GM10266 (cell line): ENCODE measurements around the gene MANF.

Source experiments
- DNase-seq: peaks from one replicate; pipeline ENCODE4 v3.0.0; 2012; ENCODE audit errors: extremely low spot score
- TF ChIP-seq, protein P1 (sequence below): IDR thresholded peaks from 2 replicates; pipeline ENCODE4 v1.5.1; 2012; ENCODE audit warnings: mild to moderate bottlenecking, low read depth; ENCODE audit not compliant: control insufficient read depth, insufficient read depth; ENCODE audit errors: missing control alignments

The MANF gene

GRCh38 chr3:51436998-51437639, 52.0 kb downstream of the MANF start:
- TF ChIP-seq, protein P1, sequence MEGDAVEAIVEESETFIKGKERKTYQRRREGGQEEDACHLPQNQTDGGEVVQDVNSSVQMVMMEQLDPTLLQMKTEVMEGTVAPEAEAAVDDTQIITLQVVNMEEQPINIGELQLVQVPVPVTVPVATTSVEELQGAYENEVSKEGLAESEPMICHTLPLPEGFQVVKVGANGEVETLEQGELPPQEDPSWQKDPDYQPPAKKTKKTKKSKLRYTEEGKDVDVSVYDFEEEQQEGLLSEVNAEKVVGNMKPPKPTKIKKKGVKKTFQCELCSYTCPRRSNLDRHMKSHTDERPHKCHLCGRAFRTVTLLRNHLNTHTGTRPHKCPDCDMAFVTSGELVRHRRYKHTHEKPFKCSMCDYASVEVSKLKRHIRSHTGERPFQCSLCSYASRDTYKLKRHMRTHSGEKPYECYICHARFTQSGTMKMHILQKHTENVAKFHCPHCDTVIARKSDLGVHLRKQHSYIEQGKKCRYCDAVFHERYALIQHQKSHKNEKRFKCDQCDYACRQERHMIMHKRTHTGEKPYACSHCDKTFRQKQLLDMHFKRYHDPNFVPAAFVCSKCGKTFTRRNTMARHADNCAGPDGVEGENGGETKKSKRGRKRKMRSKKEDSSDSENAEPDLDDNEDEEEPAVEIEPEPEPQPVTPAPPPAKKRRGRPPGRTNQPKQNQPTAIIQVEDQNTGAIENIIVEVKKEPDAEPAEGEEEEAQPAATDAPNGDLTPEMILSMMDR = no peak
- DNase-seq = no peak
